ENCODE measurements around the gene KIF5A. TPM values are rescaled to one million over a fixed set of nuclear protein-coding genes. Genes with fewer than 3 reads are reported as not detected.
A peak's percentile ranks its signal among the peaks of the same experiment; 100 is the strongest.

Gene KIF5A
- total and polyA plus RNA-seq, 2 of the 4 experiments (the other 2 are of a cell fraction) = 0.15 to 0.18 TPM

DNA sequence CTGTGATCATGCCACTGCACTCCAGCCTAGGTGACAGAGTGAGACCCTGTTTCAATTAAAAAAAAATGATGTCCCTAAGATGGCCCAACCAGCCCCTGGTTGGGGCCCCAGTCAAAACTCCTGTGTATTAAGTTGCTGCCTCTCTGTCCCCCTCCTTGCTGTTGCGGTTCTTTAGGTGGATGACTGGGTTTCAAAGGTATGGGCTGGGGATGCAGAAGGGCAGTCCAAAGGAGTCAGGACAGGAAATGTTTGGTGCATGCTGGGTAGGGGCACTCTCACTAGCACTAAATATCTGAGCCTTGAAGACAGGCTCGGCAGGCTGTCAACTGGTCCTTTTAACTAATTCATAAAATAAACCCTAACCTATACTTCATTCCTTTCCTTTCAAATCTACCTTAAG is 29.2 kb downstream of the KIF5A start:
- no peaks in the 10 kb centered on the region for H3K9me1 ChIP-seq (ENCODE audit: insufficient read depth, low read length)
- POLR2A ChIA-PET (ENCODE audit: unreplicated experiment) = no interaction called here
- no peak overlapping the region for H2AFZ ChIP-seq (replicated peaks; ENCODE audit: low read length, poor library complexity)
- H2BK15ac ChIP-seq (ENCODE audit: low read depth, low read length) = no peak overlapping the region
- no peak overlapping the region for H3K18ac ChIP-seq (ENCODE audit: low read depth, low read length)
- H4K20me1 ChIP-seq (ENCODE audit: insufficient read depth, low read length) = no peaks in the 10 kb centered on the region
- no peak for TF ChIP-seq RAD21 (IDR thresholded peaks at IDR 0.05; ENCODE audit: low read length)
- TF ChIP-seq, protein P1, sequence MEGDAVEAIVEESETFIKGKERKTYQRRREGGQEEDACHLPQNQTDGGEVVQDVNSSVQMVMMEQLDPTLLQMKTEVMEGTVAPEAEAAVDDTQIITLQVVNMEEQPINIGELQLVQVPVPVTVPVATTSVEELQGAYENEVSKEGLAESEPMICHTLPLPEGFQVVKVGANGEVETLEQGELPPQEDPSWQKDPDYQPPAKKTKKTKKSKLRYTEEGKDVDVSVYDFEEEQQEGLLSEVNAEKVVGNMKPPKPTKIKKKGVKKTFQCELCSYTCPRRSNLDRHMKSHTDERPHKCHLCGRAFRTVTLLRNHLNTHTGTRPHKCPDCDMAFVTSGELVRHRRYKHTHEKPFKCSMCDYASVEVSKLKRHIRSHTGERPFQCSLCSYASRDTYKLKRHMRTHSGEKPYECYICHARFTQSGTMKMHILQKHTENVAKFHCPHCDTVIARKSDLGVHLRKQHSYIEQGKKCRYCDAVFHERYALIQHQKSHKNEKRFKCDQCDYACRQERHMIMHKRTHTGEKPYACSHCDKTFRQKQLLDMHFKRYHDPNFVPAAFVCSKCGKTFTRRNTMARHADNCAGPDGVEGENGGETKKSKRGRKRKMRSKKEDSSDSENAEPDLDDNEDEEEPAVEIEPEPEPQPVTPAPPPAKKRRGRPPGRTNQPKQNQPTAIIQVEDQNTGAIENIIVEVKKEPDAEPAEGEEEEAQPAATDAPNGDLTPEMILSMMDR (conservative IDR thresholded peaks at IDR 0.05; ENCODE audit: low read depth, low read length) = no peak
- no peak for TF ChIP-seq BHLHE40 (IDR thresholded peaks at IDR 0.05; ENCODE audit: low read depth, low read length)
- no peak for TF ChIP-seq POLR2A (IDR thresholded peaks at IDR 0.05; ENCODE audit: low read depth, low read length)
- TF ChIP-seq RFX5 (IDR thresholded peaks at IDR 0.05; ENCODE audit: low read depth, low read length) = no peak
- TF ChIP-seq SMC3 (IDR thresholded peaks at IDR 0.05; ENCODE audit: low read depth, low read length) = no peak
- no peak for TF ChIP-seq FOS (IDR thresholded peaks at IDR 0.05; ENCODE audit: low read depth, low read length)
- TF ChIP-seq RCOR1 (IDR thresholded peaks at IDR 0.05; ENCODE audit: insufficient replicate concordance, low read length) = no peak
- no peak for TF ChIP-seq MAFK (IDR thresholded peaks at IDR 0.05; ENCODE audit: low read depth, low read length)
- TF ChIP-seq, protein P2, sequence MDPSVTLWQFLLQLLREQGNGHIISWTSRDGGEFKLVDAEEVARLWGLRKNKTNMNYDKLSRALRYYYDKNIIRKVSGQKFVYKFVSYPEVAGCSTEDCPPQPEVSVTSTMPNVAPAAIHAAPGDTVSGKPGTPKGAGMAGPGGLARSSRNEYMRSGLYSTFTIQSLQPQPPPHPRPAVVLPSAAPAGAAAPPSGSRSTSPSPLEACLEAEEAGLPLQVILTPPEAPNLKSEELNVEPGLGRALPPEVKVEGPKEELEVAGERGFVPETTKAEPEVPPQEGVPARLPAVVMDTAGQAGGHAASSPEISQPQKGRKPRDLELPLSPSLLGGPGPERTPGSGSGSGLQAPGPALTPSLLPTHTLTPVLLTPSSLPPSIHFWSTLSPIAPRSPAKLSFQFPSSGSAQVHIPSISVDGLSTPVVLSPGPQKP (IDR thresholded peaks at IDR 0.05; ENCODE audit: borderline replicate concordance, low read depth, low read length) = no peak
- TF ChIP-seq, protein P3, sequence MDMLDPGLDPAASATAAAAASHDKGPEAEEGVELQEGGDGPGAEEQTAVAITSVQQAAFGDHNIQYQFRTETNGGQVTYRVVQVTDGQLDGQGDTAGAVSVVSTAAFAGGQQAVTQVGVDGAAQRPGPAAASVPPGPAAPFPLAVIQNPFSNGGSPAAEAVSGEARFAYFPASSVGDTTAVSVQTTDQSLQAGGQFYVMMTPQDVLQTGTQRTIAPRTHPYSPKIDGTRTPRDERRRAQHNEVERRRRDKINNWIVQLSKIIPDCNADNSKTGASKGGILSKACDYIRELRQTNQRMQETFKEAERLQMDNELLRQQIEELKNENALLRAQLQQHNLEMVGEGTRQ (IDR thresholded peaks at IDR 0.05; ENCODE audit: low read depth, low read length) = no peak
- TF ChIP-seq MAZ (IDR thresholded peaks at IDR 0.05; ENCODE audit: borderline replicate concordance, low read depth, low read length) = no peak
- TF ChIP-seq CHD1 (IDR thresholded peaks at IDR 0.05; ENCODE audit: low read depth, low read length) = no peak
- no peak for TF ChIP-seq MXI1 (IDR thresholded peaks at IDR 0.05; ENCODE audit: borderline replicate concordance, low read depth, low read length)
- no peak for TF ChIP-seq NFE2L2 (IDR thresholded peaks at IDR 0.05; ENCODE audit: low read depth, low read length)
- no peak for TF ChIP-seq CEBPB (IDR thresholded peaks at IDR 0.05; ENCODE audit: low read depth, low read length)
- no peak overlapping the region for H2BK120ac ChIP-seq (ENCODE audit: low read depth, low read length)
- no CpG with 5 or more reads among the region's 2 CpGs for WGBS, 2 experiments (ENCODE audit: extremely low coverage in 2 of 2, insufficient read length in 1 of 2)
- no peak overlapping the region for H3K56ac ChIP-seq (ENCODE audit: extremely low read depth, insufficient read depth, low read length)
- no peaks in the 10 kb centered on the region for H3K9me3 ChIP-seq (ENCODE audit: control insufficient read depth, insufficient read depth, low read length)
- H3K4me3 ChIP-seq (ENCODE audit: insufficient read depth, low read depth, low read length) = no peak overlapping the region
- H3K27me3 ChIP-seq (ENCODE audit: control insufficient read depth, insufficient read depth, low read length) = peaks cover 21% of the 10 kb centered on the region
- no peak overlapping the region for H2AK9ac ChIP-seq (replicated peaks; ENCODE audit: low read depth, low read length, poor library complexity)
- H3K27ac ChIP-seq (ENCODE audit: insufficient read depth, low read length) = no peak overlapping the region
- no peak overlapping the region for H3K14ac ChIP-seq (replicated peaks; ENCODE audit: low read depth, low read length)
- intact Hi-C loops (cut with micrococcal nuclease) (no loop called here), in situ Hi-C loops (cut with MboI; ENCODE audit: low sequenced_read_pairs) (no loop called here), dilution Hi-C loops (cut with HindIII; ENCODE audit: low sequenced_read_pairs, unreplicated experiment) (no loop called here)
- H4K91ac ChIP-seq (ENCODE audit: insufficient read depth, low read depth, low read length) = no peak overlapping the region
- ATAC-seq (ENCODE audit: low read depth) = no peak
- H3K4me2 ChIP-seq (ENCODE audit: low read depth, low read length) = no peak overlapping the region
- H3K23ac ChIP-seq (ENCODE audit: low read depth, low read length) = no peak overlapping the region
- H3K9ac ChIP-seq (ENCODE audit: low read depth, low read length) = no peak overlapping the region
- peak; percentile 11 for DNase-seq
- no peaks in the 10 kb centered on the region for H3K4me1 ChIP-seq (ENCODE audit: control insufficient read depth, insufficient read depth, low read length)
- H4K5ac ChIP-seq (ENCODE audit: low read depth, low read length) = no peak overlapping the region
- H3K36me3 ChIP-seq (ENCODE audit: control insufficient read depth, insufficient read depth, low read length) = no peaks in the 10 kb centered on the region
- H3K79me1 ChIP-seq (ENCODE audit: low read depth in 1 of 2, low read length in 2 of 2) = no peaks in the 10 kb centered on the region
- H4K8ac ChIP-seq (ENCODE audit: low read depth in 2 of 2, low read length in 2 of 2) = no peak overlapping the region
- no peak overlapping the region for H2BK5ac ChIP-seq (ENCODE audit: low read depth, low read length, poor library complexity, severe bottlenecking)
- CTCF ChIA-PET = no interaction called here
- H2AK5ac ChIP-seq (ENCODE audit: low read depth, low read length) = no peak overlapping the region
- no TSS peak for BruUV-seq (replicated peaks)
- H2BK20ac ChIP-seq (ENCODE audit: low read depth, low read length) = no peak overlapping the region
- no peak overlapping the region for H3K4ac ChIP-seq (ENCODE audit: low read depth, low read length)
